ENCODE measurements around the gene CCR5AS.
A peak's percentile ranks its signal among the peaks of the same experiment; 100 is the strongest.
"Not testable (repeated sequence)": the region's sequence is repeated elsewhere in the genome, so short reads cannot be mapped to it uniquely, and the experiment has no call there.

Gene CCR5AS

DNA sequence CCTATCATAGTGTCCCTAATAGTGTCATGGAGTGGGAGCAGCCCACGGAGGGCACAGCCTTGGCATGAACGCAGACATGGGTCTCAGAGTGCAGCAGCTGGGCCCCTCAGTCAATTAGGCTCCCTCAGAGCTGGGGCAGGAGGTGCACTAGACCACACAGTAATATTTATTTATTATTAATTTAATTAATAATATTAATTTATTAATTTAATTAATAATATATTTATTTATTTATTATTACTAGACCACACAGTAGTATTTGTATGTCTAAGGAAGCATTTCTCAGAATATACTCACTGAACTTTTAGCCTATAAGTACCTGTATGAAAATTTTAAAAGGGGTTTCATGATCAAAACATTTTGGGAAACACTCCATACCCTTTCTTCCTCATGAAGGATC, 5.3 kb downstream of the CCR5AS start:
- DNase-seq: no peak

DNA sequence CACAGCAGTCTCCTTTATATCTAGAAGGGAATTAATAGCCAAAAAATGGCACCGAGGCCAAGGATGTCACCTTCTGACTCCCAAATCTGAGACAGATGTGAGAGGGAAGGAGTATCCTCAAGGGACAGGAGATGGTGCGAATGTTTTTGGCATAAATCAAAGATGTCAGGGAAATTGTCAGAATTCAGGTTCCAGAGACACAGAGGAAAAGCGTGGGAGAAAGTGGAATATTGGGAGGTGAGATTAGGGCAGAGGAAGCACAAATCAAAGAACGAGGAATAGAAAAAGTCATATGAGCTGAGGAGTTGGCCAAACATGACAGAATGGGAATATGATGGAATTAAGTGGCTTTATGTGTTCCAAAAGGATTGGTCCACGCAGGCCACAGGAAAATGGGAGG, 6.0 kb downstream of the CCR5AS start:
- no peak for DNase-seq

DNA sequence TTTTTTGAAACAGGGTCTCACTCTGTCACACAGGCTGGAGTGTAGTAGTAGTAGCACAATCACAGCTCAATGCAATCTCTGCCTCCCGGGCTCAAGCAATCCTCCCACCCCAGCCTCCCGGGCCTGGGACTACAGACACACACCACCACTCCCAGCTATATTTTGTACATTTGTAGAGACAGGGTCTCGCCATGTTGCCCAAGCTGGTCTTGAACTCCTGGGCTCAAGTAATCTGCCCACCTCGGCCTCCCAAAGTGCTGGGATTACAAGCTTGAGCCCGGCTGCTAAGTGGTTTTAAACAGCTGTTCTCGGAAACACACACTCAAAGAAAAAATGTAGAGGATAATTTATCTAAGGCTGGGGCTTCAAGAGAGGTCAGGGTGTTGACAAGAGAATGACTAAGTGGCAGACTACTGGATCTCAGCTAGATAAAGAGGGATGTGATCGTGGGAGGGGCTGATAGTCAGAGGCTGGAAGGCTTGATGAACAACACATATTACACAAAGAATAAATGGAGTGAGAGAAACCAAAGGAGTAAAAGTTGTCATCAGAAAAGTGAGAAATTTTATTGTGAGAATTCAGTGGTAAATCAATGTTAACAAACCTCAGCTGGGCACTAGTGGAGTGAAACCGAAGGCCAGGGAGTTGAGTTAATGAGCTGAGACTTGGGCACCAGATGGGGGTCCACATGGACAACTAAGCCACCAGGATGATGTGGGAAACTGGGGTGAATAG, 6.7 kb downstream of the CCR5AS start:
- no peak for DNase-seq

DNA sequence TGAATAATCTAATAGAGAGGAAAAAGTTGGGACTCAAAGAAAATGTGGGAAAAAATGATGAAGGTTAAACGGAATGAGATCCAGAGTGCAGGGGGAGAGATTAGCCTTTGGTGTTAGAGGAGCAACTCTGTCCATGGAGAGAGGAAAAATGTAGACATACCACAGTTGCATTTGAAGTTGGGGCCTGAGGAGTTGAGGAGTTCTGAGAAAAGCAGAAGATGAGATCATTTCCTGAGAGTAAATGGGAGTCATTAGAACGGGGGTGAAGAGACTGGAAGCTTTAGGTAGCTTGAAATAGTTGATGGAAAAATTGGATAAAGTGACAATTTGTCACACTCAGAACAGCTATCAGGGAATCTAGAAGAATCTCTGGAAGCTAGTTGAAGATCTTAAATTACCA, 7.3 kb downstream of the CCR5AS start:
- DNase-seq: no peak

DNA sequence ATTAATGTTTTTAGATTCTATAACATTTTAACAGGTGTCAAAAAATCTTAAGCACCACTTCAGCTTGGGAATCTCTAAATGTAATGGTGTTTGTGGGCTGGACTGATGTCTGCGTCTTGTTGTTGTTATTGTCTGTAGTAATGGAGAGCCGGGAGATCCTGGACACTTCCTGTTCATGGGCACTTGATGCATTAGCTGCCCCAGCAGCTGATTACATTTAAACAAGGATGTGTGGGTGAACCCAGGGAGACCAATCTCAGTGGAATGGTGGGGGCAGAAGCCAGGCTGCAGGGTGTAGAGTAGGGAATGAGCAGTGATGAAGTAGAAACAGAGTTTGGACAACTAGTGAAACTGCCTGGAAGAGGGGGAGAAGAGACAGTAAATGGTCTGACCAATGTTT, 7.8 kb downstream of the CCR5AS start:
- no peak for DNase-seq

DNA sequence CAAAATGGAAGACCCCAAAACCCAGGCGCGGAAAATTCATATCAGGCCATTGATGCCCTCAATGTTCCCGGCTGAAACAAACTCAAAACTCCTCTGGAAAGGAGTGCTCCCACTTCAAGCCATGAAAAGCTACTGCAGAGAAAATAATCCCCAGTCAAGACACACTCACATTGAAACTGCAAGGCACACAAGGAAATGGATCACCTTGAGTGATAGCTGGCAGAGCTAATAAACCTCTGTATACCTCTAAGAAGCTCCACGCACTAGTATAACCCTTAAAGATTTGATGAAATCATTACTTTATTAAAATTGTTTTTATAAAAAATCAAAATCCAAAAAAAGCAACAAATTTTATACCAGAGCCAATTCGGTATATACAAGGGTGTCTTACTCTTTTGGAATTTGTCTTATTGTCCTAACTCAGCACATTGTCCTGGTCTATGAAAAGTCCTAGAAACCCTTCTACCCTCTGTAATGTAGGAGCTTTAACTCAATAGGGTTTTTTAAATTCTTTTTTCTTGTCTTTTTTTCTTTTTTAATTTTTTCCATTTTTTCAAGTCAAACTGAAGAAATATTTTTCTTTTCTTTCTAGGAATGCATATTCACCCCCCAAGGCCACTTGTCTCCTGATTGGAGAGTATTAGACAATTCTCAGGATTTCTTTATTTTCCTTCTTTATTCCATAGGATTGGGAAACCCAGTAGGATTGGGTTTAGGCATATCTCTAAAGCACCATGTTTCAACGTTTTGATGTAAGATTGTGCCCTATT, 8.5 kb downstream of the CCR5AS start:
- DNase-seq: no peak

DNA sequence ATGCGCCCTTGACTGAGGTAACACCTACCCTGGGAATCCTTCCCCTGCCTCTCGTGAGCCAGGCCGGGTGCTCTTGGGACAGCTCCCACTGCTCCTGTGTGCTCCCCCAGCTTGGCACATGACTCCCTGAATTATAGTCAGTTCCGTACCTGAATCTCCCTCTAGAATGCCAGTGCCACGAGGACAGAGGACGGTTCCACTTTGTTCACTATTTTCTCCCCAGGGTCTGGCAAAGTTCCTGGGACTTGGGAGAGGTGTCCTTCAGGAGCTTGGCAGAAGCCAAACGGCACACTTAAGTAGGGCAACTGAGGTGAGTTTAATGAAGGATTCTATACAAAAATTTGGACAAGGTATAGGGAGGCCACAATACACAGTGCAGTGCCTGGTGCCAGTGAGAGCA, 9.8 kb downstream of the CCR5AS start:
- DNase-seq: no peak

DNA sequence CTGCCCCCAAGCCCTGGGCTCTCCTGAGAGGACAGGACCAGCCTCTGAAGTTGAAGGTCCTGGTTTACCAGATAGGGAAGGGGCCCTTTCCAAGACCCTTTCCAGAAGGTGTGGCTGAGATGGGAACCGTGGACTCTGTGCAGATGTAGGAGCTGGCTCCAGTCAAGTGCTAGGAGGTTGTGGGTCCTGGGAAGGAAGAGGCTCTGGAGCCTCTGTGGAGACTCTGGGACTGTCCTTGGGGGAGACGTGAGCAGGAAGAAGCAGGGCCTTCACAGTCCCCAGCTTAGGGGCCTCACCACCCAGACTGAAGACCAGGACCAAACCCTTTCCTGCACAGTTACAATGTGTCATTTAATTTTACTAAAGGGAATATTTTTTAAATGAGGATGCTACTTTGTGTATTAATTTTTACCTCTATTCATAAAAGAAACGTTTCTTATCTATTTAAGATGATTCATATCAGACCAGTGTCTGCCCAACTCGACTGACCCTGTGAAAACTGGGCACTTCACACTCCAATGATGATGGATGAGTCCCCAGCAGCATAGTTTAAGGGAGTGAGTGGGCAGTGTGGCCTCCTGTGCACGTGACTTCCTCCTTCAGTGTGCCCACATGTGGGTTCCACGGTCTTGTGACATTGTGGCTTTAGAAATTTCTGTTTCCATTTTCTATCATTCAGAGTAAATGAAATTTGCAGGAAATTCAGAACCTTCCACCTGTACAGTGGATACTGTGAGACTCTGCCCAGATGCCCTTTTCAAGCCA, 10.9 kb downstream of the CCR5AS start:
- DNase-seq: no peak

DNA sequence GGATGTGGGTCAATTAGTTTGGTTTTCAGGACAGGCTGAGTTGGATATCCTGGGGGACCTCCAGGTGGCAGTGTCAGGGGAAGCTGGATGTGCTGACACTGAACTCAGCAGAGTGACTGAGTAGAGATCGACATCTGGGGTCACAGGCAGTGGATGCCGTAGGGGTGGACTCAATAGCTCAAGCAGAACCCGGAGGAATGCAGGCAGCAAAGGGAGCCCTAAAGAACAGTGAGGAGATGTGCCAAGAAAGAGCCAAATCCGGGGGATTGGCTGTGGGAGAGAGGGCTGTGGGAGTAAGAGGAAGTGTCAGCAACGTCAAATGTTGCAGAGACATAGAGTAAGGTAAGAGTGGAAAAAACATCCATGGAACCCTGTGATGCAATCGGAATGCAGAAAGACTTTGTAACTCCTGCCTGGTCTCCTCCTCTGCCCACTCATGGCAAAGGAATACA, 11.6 kb downstream of the CCR5AS start:
- no peak for DNase-seq

DNA sequence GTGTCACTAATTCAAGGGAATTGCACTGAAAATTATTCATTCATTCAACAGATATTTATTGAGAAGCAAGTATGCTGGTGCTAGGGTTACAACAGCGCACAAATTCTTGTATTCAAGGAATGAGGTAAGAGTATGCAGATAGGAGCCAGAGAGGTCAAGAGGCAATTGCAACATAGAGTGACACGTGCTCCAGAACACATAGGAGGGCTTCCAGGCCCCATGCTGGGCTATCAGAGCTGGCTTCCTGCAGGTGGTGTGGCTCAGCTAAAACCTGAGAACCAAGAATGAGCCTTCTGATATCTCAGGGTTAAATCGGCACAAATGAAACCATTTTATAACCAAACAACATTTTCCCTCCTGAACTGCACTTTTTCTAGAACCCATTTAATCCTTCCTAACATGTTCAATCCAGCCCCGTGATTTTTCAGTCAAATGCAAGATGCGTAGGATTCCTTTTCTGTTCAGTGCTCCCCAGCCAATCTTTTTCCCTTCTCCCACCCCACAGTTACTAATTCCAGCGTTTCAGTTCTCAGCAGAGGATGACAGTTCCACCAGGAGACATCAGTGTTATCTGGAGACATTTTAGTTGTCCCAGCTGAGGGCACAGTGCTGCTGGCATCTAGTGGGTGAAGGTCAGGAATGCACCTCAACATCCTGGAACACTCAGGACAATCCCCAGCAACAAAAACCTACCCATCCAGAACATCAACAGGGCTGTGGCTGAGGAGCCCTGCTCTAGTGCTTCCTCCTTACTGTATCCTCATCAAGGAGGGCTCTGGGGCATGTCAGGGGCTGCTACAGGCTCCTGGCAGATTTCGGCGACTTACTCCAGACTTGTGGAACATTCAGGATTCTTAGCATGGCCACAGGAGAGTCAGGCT, 13.1 kb downstream of the CCR5AS start:
- DNase-seq: no peak

DNA sequence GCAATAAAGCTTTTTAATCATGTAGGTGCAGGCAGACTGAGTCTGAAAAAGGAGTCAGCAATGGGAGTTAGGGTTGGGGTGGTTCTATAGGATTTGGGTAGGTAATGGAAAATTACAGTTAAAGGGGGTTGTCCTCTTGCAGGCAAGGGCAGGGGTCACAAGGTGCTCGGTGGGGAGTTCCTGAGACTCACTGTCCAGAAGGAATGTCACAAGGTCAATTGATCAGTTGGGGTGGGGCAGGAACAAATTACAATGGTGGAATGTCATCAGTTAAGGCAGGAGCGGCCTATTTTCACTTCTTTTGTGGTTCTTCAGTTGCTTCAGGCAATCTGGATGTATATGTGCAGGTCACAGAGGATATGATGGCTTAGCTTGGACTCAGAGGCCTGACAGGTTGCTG, 13.9 kb downstream of the CCR5AS start:
- DNase-seq: no peak

DNA sequence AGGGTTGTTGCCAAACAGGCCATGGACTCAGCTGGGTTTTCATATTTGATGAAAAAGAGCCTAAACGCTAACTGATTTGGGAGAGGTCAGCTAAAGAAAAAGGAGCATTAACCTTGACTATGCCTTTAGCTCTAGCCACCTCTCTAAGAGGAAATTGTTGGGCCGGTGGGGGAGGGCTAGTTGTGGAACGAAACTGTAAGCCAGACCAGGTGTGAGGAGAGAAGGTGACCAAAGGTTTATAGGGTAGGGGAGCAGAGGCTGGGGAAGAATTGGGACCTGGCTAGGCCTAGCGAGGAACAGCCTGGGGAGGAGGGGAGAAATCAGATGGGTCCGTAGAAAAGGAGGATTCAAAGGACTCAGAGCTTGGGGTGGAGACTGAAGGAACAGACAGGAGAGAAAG, 15.3 kb downstream of the CCR5AS start:
- not testable (repeated sequence) for DNase-seq

DNA sequence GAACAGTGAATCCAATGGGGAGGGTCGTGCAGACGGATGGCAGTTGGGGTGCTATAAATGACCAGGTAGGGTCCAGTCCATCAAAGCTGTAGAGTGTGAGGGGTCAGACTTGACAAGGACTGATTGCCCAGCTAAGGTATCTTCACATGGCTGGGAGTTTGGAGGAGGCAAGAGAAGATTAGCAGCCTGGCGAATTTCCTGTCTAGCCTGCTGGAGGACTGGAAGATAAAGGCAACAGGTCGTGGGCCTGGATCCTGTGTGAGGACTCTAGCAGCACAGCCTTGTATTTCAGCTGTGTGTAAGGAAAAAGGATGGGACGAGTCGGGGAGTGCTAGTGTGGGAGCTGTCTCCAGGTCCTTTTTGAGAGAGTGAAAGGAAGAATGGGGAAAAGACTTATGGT, 17.6 kb downstream of the CCR5AS start:
- no peak for DNase-seq

DNA sequence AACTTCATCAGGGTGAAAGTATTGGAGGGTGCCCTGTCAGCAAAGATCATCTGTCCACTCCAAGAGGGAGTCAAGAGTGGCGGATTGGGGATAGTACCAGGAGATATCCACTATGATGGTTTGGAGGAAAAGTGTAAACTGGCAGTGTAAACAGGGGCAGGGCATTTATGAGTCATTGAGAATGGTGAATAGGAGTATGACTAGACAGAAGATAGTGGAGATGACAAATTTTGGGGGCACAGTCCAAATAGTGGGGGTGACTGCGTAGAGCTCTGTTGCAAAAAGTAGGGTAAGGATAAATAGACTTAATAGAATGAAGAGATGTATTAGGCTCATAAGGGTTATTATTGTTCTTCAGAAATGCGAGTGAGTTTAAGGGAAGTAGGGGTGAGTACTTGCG, 18.0 kb downstream of the CCR5AS start:
- DNase-seq: not testable (repeated sequence)

DNA sequence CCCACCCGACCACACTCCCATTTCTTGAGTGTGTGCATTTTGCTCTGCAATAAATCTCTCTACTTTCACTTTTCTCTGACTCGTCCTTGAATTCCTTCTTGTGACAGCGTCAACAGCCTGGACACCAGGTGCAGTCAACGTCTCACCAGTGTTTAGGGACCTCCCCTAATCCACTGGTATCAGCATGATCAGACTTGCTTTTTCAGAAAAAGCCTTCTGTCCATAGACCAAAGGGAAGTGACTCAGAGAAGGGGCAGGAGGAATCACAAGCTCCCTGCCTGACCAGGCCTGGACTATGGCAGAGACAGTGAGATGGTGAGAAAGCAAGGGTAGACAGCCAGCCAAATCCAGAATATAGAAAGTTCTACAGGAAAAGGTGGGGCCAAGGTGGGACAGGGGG, 20.7 kb downstream of the CCR5AS start:
- no peak for DNase-seq

DNA sequence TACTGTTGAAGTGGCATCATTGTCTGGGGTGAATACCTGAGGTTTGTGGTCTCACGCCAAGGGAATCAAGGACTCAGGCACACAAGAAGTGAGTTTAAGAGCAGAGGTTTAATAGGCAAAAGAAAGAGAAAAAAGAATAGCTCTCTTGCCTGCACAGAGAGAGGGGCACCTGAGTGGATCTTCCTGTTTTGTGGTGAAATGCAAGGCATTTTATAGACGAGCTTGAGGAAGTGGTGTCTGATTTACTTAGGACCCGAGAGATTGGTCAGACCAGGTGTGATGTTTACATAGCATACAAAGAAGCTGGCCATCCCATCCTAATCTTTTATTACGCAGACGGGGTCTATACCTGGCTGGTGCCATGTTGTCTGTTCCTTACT, 22.9 kb downstream of the CCR5AS start:
- DNase-seq: no peak

DNA sequence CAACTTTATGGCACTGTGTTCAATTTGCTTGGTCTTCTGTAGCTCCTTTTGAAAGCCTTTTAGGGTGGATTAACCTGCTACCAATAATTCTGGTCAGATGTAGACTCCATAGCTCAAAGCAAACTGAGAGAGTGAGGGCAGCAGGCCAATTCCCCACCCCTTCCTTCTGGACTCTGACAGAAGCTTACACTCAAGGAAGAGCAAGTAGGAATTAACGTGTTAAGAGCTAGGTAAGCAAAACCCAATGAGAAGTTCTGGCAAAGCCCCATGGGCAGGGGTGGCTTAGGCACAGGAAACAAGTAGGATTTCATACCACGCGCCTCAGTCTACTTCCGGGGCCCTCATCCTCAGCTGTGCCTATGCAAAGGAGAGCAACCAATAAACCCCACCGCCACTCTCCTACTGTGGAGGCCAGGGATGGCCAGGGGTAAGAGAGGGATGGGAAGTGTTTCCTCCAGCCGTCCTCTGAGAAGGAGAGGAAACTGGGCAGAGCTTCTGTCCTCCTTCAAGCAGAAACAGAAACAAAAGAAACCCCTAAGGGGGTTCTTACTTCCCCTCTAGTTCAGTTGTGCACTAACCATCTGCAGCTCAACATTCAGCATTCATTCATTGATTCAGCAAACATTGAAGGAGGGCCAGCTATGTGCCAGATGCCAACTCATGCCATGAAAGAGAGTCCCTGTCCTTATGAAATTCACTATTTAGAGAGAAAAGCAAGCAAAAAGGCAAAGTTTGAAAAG, 23.5 kb downstream of the CCR5AS start:
- no peak for DNase-seq

DNA sequence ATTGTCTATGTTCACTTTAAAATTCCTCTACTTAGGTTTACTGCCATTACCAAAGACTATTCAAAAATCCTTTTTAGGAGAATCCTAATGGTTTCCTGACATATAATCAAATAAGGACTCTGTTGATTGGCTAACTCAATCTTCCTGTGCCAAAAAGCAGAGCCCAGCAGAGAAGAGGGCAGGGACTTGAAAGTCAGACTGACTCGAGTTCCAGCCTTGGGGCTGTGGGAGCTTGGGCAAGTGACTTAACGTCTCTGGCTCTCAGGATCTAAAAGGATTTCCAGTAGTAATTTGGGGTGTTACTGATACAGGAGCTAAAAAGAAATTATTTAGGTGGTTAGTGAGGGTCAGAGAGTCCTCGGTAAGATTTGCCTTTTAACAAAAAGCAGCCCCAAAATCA, 25.2 kb downstream of the CCR5AS start:
- DNase-seq: no peak

DNA sequence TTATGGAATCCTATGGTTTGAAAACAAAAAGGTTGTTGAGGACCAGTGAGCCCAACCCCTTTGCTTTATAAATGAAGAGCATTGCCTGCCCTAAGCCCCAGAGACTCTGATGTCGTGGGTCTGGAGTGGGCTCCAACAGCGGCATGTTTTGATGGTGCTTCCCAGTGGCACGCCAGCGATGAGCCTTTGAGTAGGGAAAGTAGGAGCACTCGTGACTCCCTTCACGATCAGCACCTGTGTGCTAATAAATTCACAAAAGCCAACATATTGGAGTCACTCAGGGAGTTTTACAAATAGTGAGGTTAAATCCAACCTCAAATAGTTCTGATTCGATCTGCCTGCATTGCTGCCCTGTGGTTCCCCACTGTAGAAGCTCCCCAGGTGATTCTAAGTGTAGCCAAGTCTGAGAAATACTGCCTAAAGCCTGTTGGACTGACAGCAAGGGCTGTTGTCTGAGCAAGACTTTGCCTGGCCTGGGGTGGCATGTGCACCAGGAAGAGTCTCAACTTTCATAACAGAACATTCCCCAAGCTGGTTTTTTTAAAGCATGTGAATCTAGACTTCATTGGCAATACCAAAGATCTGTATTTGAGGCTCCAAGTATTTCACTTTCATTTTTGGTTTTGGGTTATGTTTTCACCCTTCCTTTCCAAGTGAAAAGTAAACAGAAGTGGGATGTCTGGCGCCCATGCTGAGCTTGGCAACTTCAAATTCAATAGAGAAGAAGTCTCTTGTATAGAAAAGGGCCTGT, 26.2 kb downstream of the CCR5AS start:
- DNase-seq: no peak

DNA sequence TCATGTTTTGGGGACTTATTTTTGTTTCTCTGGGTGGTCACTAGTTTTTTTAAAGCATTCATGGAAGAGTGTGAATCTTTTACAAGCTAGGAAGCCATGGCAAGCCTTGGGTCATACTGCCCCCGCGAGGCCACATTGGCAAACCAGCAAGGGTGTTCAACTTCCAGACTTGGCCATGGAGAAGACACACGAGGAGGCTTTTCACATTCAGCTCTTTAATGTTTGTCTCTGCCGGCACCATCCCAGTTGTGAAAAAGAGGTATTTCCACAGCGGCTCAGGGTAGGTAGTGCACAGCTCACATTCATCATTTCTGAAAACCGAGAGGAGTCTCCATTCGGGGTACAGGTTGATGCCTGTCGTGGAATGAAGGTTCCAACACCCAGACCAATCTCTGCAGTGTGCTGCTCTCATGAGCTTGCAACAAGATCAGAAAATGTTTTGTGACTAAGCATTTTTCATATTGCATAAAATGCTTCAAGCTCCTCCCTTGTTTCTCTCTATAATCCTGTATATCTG, 28.4 kb downstream of the CCR5AS start:
- DNase-seq: peak; percentile 75

DNA sequence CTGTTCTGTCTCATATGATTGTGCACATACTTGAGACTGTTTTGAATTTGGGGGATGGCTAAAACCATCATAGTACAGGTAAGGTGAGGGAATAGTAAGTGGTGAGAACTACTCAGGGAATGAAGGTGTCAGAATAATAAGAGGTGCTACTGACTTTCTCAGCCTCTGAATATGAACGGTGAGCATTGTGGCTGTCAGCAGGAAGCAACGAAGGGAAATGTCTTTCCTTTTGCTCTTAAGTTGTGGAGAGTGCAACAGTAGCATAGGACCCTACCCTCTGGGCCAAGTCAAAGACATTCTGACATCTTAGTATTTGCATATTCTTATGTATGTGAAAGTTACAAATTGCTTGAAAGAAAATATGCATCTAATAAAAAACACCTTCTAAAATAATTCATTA, 31.1 kb downstream of the CCR5AS start:
- DNase-seq: no peak

Measured in activated CD4-positive, alpha-beta T cell treated with anti-CD3 and anti-CD28 coated beads, Interleukin-2, amount 50 U/mL, for 16 hours (primary cell).